Measurements from ENCODE around the gene PCNX1. TPM values are rescaled to one million over a fixed set of nuclear protein-coding genes. Genes with fewer than 3 reads are reported as not detected.
A peak's percentile ranks its signal among the peaks of the same experiment; 100 is the strongest.

PCNX1 gene
- total RNA-seq, 6 donors from 2014 or later: 38.4 to 98.5 (median 65.4) TPM

DNA sequence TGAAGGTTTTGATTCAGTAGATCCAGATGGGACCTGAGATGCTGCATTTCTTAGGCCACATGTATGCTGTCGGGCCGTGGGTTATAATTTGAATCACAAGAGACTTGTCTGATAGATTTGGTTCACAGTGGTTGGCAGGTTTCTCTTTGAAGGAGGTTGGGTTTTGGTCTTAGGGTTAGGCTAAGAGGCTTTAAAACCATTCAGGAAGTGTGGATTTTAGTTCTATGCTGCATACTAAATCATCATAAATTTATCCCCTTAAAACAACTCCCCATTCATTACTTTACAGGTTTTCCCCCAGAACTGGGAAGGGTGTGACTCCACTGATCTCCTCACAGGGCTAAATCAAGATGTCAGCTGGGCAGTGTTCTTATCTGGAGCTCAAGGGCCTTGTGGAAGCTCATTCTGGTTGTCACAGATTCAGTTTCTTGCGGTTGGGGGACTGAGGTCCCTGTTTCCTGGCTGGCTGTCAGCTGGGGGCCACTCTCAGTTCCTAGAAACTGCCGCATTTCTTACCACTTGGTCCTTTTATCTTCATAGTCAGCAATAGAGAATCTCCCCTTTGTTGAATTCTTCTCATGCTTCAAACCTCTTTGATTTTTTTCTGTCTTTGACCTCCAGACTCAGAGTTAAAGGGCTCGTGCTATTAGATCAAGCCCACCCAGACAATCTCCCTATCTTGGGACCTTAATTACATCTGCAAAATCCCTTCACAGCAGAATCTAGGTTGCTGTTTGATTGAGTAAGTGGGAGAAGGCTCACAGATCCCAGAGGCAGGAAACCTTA, 20.6 kb upstream of the PCNX1 start:
- TF ChIP-seq POLR2AphosphoS5 (IDR thresholded peaks at IDR 0.05): no peak
- TF ChIP-seq, protein P1, sequence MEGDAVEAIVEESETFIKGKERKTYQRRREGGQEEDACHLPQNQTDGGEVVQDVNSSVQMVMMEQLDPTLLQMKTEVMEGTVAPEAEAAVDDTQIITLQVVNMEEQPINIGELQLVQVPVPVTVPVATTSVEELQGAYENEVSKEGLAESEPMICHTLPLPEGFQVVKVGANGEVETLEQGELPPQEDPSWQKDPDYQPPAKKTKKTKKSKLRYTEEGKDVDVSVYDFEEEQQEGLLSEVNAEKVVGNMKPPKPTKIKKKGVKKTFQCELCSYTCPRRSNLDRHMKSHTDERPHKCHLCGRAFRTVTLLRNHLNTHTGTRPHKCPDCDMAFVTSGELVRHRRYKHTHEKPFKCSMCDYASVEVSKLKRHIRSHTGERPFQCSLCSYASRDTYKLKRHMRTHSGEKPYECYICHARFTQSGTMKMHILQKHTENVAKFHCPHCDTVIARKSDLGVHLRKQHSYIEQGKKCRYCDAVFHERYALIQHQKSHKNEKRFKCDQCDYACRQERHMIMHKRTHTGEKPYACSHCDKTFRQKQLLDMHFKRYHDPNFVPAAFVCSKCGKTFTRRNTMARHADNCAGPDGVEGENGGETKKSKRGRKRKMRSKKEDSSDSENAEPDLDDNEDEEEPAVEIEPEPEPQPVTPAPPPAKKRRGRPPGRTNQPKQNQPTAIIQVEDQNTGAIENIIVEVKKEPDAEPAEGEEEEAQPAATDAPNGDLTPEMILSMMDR (IDR thresholded peaks at IDR 0.05): no peak
- no peak for TF ChIP-seq EP300 (IDR thresholded peaks at IDR 0.05)
- no peak for TF ChIP-seq POLR2A (IDR thresholded peaks at IDR 0.05)
- ATAC-seq (ENCODE audit: low FRiP score in 2 of 2) (peak in 1 of 2 donors; percentile 16), DNase-seq (no peak)
- no peak overlapping the region for H3K4me3 ChIP-seq
- no peaks in the 10 kb centered on the region for H3K9me3 ChIP-seq
- H3K36me3 ChIP-seq: no peaks in the 10 kb centered on the region
- WGBS, 2 donors: 36 to 39% methylated on average over 5 of the region's 5 CpGs
- no peaks in the 10 kb centered on the region for H3K27me3 ChIP-seq
- H3K27ac ChIP-seq: peak overlapping the region; percentile 24 to 83 (median 59)
- peaks cover 15 to 35% (median 25%) of the 10 kb centered on the region in 4 donors for H3K4me1 ChIP-seq

DNA sequence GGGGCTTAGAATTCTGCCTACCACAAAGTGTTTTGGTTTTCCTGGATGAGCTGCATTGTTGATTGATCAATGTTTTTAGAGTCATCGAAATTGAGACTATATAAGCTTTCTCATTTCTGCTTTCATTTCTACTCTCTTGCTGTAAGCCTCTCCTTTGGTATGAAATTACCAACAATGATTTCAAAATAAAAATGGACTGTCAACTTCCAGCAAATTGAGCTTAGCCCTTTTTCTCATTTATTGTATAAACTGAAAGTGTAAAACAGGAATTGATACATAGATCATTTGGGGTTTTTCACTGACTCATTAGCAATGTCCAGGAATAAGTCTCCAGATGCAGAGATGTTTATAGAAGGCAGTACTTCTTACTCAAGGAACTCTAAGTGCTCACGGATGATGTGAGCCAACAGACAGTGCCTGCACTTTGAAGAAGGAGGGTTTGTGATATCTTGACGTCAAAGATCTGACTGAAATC, 20.0 kb upstream of the PCNX1 start:
- H3K27me3 ChIP-seq: no peaks in the 10 kb centered on the region
- no peak overlapping the region for H3K4me3 ChIP-seq
- no peaks in the 10 kb centered on the region for H3K9me3 ChIP-seq
- ATAC-seq (ENCODE audit: low FRiP score in 2 of 2): peak in 1 of 2 donors; percentile 75
- H3K4me1 ChIP-seq: peaks cover 15 to 35% (median 25%) of the 10 kb centered on the region in 4 donors
- H3K36me3 ChIP-seq: no peaks in the 10 kb centered on the region
- TF ChIP-seq EP300 (IDR thresholded peaks at IDR 0.05): no peak
- TF ChIP-seq POLR2A (IDR thresholded peaks at IDR 0.05): peak in 1 of 4 donors; percentile 17
- 15 to 16% methylated on average over 3 of the region's 3 CpGs for WGBS, 2 donors
- DNase-seq: no peak
- H3K27ac ChIP-seq: peak overlapping the region; percentile 24 to 83 (median 72)

DNA sequence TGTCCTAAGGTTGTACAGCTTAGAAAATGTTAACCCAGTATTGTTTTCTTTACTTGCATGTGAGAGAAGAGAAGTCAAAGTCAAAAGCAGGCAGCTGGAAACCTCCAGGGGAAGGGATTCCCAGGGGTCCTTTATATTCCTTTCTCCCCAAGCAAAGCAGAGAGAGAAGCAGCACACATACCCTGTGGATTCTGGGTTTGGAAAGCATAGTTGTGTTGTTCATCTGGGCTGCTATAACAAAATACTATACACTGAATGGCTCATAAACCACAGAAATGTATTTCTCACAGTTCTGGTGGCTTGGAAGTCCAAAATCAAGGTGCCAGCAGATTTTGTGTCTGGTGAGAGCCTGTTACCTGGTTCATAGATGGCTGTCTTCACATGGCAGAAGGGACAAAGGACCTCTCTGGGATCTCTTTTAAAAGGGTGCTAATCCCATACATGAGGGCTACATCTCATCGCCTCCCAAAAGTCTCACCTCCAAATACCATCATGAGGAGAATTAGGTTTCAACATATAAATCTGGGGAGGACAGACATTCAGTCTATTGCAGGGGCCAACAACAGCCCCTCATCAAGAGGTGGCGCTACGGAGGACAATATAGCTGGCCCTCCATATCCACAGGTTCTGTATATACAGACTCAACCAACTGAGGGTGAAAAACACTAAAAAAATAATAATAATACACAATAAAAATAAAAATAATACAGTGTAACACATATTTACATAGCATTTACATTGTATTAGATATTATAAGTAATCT, 19.3 kb upstream of the PCNX1 start:
- no peak for TF ChIP-seq POLR2AphosphoS5 (IDR thresholded peaks at IDR 0.05)
- no peaks in the 10 kb centered on the region for H3K36me3 ChIP-seq
- whole genome bisulfite sequencing, 2 donors: 87% methylated on average over 3 of the region's 3 CpGs
- no peaks in the 10 kb centered on the region for H3K27me3 ChIP-seq
- no peak for ATAC-seq (ENCODE audit: low FRiP score in 2 of 2)
- peaks cover 15 to 35% (median 25%) of the 10 kb centered on the region in 4 donors for H3K4me1 ChIP-seq
- no peak overlapping the region for H3K4me3 ChIP-seq
- no peak for DNase-seq
- no peaks in the 10 kb centered on the region for H3K9me3 ChIP-seq
- H3K27ac ChIP-seq: peak overlapping the region; percentile 24 to 83 (median 72)

DNA sequence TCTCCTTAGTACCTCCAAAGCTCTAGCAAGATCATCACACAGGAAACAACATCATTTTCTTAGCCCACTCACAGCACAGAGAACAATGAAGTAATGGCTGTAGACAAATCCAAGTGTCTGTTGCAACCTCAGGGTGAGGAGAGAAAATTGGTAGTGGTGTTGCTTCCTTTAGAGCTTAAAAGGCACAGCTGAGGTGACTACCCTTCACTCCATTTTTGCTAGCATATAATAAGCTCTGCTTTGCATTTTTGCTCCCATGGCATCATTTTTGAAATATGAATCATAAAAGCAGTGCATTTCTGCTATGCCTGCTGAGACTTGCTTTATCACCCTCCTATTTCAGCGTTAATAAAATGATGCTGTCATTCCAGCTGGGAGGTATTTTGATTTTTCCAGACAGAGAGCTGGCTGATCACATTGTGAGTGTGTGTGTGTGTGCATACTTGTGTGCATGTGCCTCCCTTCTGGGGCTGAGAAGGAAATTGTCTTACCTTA, 18.5 kb upstream of the PCNX1 start:
- Histone ChIP-seq H3K4me1 (peaks cover 15 to 28% (median 23%) of the 10 kb centered on the region in 4 donors), H3K27ac (peak overlapping the region in 2 of 4 donors; percentile 24 to 68), H3K27me3 (no peaks in the 10 kb centered on the region), H3K36me3 (no peaks in the 10 kb centered on the region), H3K9me3 (no peaks in the 10 kb centered on the region), H3K4me3 (no peak overlapping the region)
- DNase-seq (no peak), ATAC-seq (ENCODE audit: low FRiP score in 2 of 2) (peak in 1 of 2 donors; percentile 57)
- 76 to 77% methylated on average over 1 of the region's 1 CpG for WGBS, 2 donors
- TF ChIP-seq POLR2AphosphoS5 (IDR thresholded peaks at IDR 0.05) (peak in 1 of 2 donors; percentile 55), EP300 (IDR thresholded peaks at IDR 0.05) (no peak)

DNA sequence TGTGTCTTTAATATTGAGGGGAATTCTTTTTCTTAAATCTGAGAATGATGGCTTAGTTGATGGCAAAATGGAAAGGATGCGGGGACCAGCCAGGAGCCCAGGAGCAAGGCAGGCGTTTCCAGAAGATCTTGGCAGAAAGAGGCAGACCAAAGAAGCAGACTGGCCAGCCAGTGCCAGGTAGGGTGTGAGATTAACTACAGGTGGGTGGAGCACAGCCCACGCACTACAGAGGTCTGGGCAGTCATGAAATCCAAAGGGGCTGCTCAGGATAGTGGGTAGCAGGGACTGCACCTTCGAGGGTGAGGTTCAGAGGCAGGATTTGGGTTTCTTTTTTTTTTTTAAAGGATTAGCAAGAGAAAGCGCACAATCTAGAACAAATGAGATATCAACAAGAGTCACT, 17.7 kb upstream of the PCNX1 start:
- WGBS, 2 donors: 88 to 96% methylated on average over 5 of the region's 5 CpGs
- H3K9me3 ChIP-seq: no peaks in the 10 kb centered on the region
- no peak overlapping the region for H3K27ac ChIP-seq
- TF ChIP-seq POLR2AphosphoS5 (IDR thresholded peaks at IDR 0.05): no peak
- TF ChIP-seq EP300 (IDR thresholded peaks at IDR 0.05): no peak
- TF ChIP-seq, protein P1 (IDR thresholded peaks at IDR 0.05): no peak
- no peak for TF ChIP-seq POLR2A (IDR thresholded peaks at IDR 0.05)
- H3K4me3 ChIP-seq: no peak overlapping the region
- peaks cover 15 to 25% (median 20%) of the 10 kb centered on the region in 4 donors for H3K4me1 ChIP-seq
- H3K27me3 ChIP-seq: no peaks in the 10 kb centered on the region
- ATAC-seq (ENCODE audit: low FRiP score in 2 of 2) (no peak), DNase-seq (no peak)
- H3K36me3 ChIP-seq: no peaks in the 10 kb centered on the region
